A549 (cell line): ENCODE results near the gene KSR1. TPM values are rescaled to one million over a fixed set of nuclear protein-coding genes. Genes with fewer than 3 reads are reported as not detected.
A peak's percentile ranks its signal among the peaks of the same experiment; 100 is the strongest.

Experiments
- ATAC-seq, 2 experiments: fragments of 200-7000 bp in 1 of 2; fragments of >200 bp in 1 of 2; cut with Nextera tagmentation in 1 of 2; cut with Tn5 transposase in 1 of 2; 3 replicates each; pipeline versions ENCODE4 v1.8.0 to v1.9.1; 2018 to 2020; ENCODE audit warnings: mild to moderate bottlenecking in 1 of 2, moderate library complexity in 1 of 2
- CTCF ChIA-PET: fragments of 300-600 bp; sonication (Branson Sonifier 250); formaldehyde crosslinking; extraction: SDS; loops from one replicate; lab custom pipeline; 2021; ENCODE audit warnings: antibody characterized with exemption, inconsistent platforms; lab: Yijun Ruan, JAX
- POLR2A ChIA-PET: fragments of 350-600 bp; formaldehyde crosslinking; extraction: SDS; loops from one replicate; lab custom pipeline; 2021; ENCODE audit warnings: antibody characterized with exemption, inconsistent platforms; lab: Yijun Ruan, JAX
- DNase-seq, 2 experiments: peaks; one replicate each; pipeline versions ENCODE4 v3.0.0 to v3.0.0-alpha.2; 2011 to 2016; ENCODE audit warnings: low read depth in 1 of 2, low spot score in 1 of 2
- FAIRE-seq: peaks from 2 replicates; lab custom pipeline; 2011; peaks lifted over from hg19 to GRCh38; lab: Jason Lieb, UNC
- H3K27ac ChIP-seq, 2 experiments: fragments of >200 bp; sonication (Bioruptor Twin); formaldehyde crosslinking; 3 replicates each; pipeline ENCODE4 v1.5.1; 2016 to 2017
- H3K4me1 ChIP-seq: fragments of >200 bp; sonication (Bioruptor Twin); formaldehyde crosslinking; 3 replicates; pipeline ENCODE4 v1.6.1; 2016
- H3K4me2 ChIP-seq: fragments of >200 bp; sonication (Bioruptor Twin); formaldehyde crosslinking; 3 replicates; pipeline ENCODE4 v1.6.1; 2016
- H3K4me3 ChIP-seq: fragments of >200 bp; sonication (Bioruptor Twin); formaldehyde crosslinking; 3 replicates; pipeline ENCODE4 v1.5.1; 2016
- H3K9me3 ChIP-seq: fragments of >200 bp; sonication (Bioruptor Twin); formaldehyde crosslinking; 3 replicates; pipeline ENCODE4 v1.6.1; 2016
- CEBPB ChIP-seq, 2 experiments: fragments of >200 bp in 1 of 2; sonication (Bioruptor Twin) in 1 of 2; formaldehyde crosslinking in 1 of 2; IDR thresholded peaks; 2 replicates each; pipeline ENCODE4 v1.6.1; 2012 to 2016
- EHF ChIP-seq: fragments of 250-450 bp; sonication (Bioruptor Pico); IDR thresholded peaks from 2 replicates; pipeline ENCODE4 v1.5.0; 2020; ENCODE audit warnings: mild to moderate bottlenecking
- ELK1 ChIP-seq: fragments of 150-350 bp; IDR thresholded peaks from 2 replicates; pipeline ENCODE4 v1.6.1; 2014; ENCODE audit warnings: low read depth, mild to moderate bottlenecking, low read length
- EP300 ChIP-seq, 2 experiments: fragments of >200 bp; sonication (Bioruptor Twin); formaldehyde crosslinking; IDR thresholded peaks; 2 replicates in 1 of 2; 3 replicates in 1 of 2; pipeline ENCODE4 v1.6.1; 2016 to 2017
- ESRRA ChIP-seq: fragments of 150-350 bp; IDR thresholded peaks from 2 replicates; pipeline ENCODE4 v1.6.1; 2014; ENCODE audit warnings: mild to moderate bottlenecking, low read length, borderline replicate concordance
- FOSL2 ChIP-seq, 2 experiments: fragments of 450-650 bp in 1 of 2; fragments of >200 bp in 1 of 2; sonication (Bioruptor Twin) in 1 of 2; formaldehyde crosslinking; IDR thresholded peaks; 2 replicates each; pipeline versions ENCODE4 v1.5.0 to v1.6.1; 2016 to 2020; ENCODE audit warnings: mild to moderate bottlenecking in 1 of 2, moderate library complexity in 1 of 2
- GATA3 ChIP-seq: IDR thresholded peaks from 2 replicates; pipeline ENCODE4 v1.6.1; 2012; ENCODE audit warnings: borderline replicate concordance
- HES2 ChIP-seq: fragments of >200 bp; sonication (Bioruptor Twin); formaldehyde crosslinking; IDR thresholded peaks from 2 replicates; pipeline ENCODE4 v1.6.1; 2016
- JUN ChIP-seq, 2 experiments: fragments of >200 bp; sonication (Bioruptor Twin); formaldehyde crosslinking; IDR thresholded peaks; 2 replicates in 1 of 2; 3 replicates in 1 of 2; pipeline ENCODE4 v1.6.1; 2016 to 2017
- JUNB ChIP-seq: fragments of >200 bp; sonication (Bioruptor Twin); formaldehyde crosslinking; IDR thresholded peaks from 2 replicates; pipeline ENCODE4 v1.6.1; 2016
- KDM1A ChIP-seq: fragments of 200-600 bp; sonication (generic); IDR thresholded peaks from 2 replicates; pipeline ENCODE4 v1.6.1; 2016; ENCODE audit warnings: low read depth, mild to moderate bottlenecking
- NR3C1 ChIP-seq: fragments of >200 bp; sonication (Bioruptor Twin); formaldehyde crosslinking; IDR thresholded peaks from 3 replicates; pipeline ENCODE4 v1.6.1; 2017
- PBX3 ChIP-seq: IDR thresholded peaks from 2 replicates; pipeline ENCODE4 v1.6.1; 2012
- RAD21 ChIP-seq, 2 experiments: fragments of >200 bp in 1 of 2; sonication (Bioruptor Twin) in 1 of 2; formaldehyde crosslinking in 1 of 2; IDR thresholded peaks in 1 of 2; conservative IDR thresholded peaks in 1 of 2; 2 replicates in 1 of 2; 3 replicates in 1 of 2; pipeline ENCODE4 v1.6.1; 2012 to 2018; ENCODE audit warnings: inconsistent platforms in 1 of 2
- RNF2 ChIP-seq: fragments of 200-600 bp; sonication (generic); IDR thresholded peaks from 2 replicates; pipeline ENCODE4 v1.6.1; 2016; ENCODE audit warnings: low read depth, mild to moderate bottlenecking, antibody characterized with exemption, moderate library complexity, borderline replicate concordance
- SMC3 ChIP-seq: fragments of >200 bp; sonication (Bioruptor Twin); formaldehyde crosslinking; IDR thresholded peaks from 3 replicates; pipeline ENCODE4 v1.6.1; 2018; ENCODE audit warnings: inconsistent platforms
- ZC3H11A ChIP-seq: fragments of 450-650 bp; IDR thresholded peaks from 2 replicates; pipeline ENCODE4 v1.6.1; 2014; ENCODE audit warnings: antibody characterized with exemption, mild to moderate bottlenecking
- ZFP36 ChIP-seq: fragments of 450-650 bp; IDR thresholded peaks from 2 replicates; pipeline ENCODE4 v1.6.1; 2014; ENCODE audit warnings: borderline replicate concordance; ENCODE audit not compliant: partially characterized antibody
- ZNF302 ChIP-seq: fragments of 250-450 bp; sonication (Bioruptor Pico); IDR thresholded peaks from 2 replicates; pipeline ENCODE4 v1.9.0; 2021; ENCODE audit warnings: inconsistent platforms, mild to moderate bottlenecking, moderate library complexity
- WGBS: methylation state at CpG from one replicate; pipeline ENCODE4 v1.1.6; 2017; ENCODE audit errors: missing lambda C conversion rate; 5-methylcytosine and 5-hydroxymethylcytosine counted together
- polyA plus RNA-seq, 4 experiments: library from polyadenylated mRNA; depleted of rRNA in 3 of 4; stranded (reverse); fragments of >200 nt; fragmentation: RNase III in 1 of 4; extraction: RNeasy Plus Mini Kit Qiagen cat#74134 plus additional on column Dnase treatment in 1 of 4; gene quantifications; 2 replicates in 3 of 4; 3 replicates in 1 of 4; pipeline ENCODE4 v1.2.3, GENCODE V29; 2011 to 2017
- TF ChIP-seq, protein P1 (sequence below): IDR thresholded peaks from 2 replicates; pipeline ENCODE4 v1.6.1; 2012
- TF ChIP-seq, protein P2 (sequence below): fragments of 250-450 bp; sonication (Bioruptor Pico); IDR thresholded peaks from 2 replicates; pipeline ENCODE4 v1.5.0; 2020; ENCODE audit warnings: low read depth, mild to moderate bottlenecking, moderate library complexity
- TF ChIP-seq, protein P3 (sequence below): fragments of >200 bp; sonication (Bioruptor Twin); formaldehyde crosslinking; IDR thresholded peaks from 3 replicates; pipeline ENCODE4 v1.5.1; 2016

Gene KSR1
- polyA plus RNA-seq, 2 of the 4 experiments (the other 2 are of a cell fraction), result 13.3 to 14.6 TPM

DNA sequence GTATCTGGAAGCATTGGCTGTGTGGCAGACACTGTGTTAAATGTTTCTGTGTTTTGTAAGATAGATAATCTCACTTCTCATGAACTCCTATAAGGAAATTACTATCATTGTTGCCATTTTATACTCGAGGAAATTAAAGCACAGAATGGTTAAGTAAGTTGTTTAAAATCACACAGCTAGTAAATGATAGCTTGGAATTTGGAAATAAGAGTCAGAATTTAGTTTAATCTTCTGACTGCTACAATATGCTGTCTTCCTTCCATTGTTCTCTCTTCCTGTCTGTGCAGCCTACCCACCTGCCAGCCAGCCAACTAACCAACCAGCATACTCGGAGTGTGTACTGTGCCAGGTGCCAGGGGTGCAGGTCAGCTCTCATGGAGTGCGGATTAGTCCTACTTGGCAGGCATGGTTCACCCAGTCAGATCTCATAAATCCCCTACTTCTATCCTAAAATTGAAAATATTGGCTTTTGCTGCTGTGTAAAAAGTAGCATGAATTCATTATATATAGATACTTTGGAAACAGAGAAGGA is 94.8 kb downstream of the KSR1 start:
- TF ChIP-seq KDM1A, result peak; percentile 85; the same call in 1 of the 2 replicates
- no peak for TF ChIP-seq RNF2
- no peak for FAIRE-seq
- H3K4me3 ChIP-seq, result peak overlapping the region; percentile 35
- H3K27ac ChIP-seq, result peak overlapping the region; percentile 91 to 97
- ChIA-PET POLR2A (interaction anchor here (2.4 kb wide), 1 partner anchor 11 kb away, joined by 10 read pairs; no protein-coding TSS in a partner anchor), CTCF (interaction anchor here (0.6 to 14.5 kb wide), 6 partner anchors 13 to 329 kb away, joined by 3 to 140 read pairs (median 4); no protein-coding TSS in a partner anchor)
- H3K4me1 ChIP-seq, result peaks cover 82% of the 10 kb centered on the region
- DNase-seq, result no peak
- no peak for ATAC-seq
- WGBS, result 51% methylated on average over 3 of the region's 3 CpGs
- peak overlapping the region; percentile 83 for H3K4me2 ChIP-seq
- no peaks in the 10 kb centered on the region for H3K9me3 ChIP-seq

DNA sequence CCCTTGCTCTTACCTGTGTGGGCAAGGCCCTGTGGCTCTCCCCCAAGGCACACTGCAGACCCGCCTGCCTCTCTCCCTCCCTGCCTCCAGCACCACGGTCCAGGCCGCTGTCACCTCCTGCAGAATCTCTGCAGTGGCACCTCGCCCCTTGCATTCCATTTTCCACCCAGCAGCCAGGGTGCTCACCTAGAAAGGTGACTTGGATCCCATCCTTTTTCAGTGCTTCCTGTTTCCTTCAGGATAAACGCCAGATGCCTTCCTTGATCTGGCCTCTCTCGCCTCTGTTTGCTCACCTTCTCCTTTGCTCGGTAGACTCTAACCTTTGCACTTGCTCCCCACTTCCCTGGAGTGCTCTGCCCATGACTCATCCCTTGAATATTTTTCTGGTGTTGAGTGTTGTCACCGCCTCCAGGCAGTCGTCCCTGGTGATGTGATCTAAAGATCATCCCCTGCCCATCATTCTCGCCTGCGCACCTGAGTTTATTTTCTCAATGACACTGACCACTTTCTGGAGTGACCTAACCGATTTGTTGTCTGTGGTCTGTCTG is 95.5 kb downstream of the KSR1 start:
- peak overlapping the region; percentile 91 to 97 for H3K27ac ChIP-seq
- peak; percentile 93 for DNase-seq
- H3K4me3 ChIP-seq, result peak overlapping the region; percentile 35
- FAIRE-seq, result peak; percentile 99
- peak; percentile 78 to 89 for ATAC-seq
- peak overlapping the region; percentile 83 for H3K4me2 ChIP-seq
- peaks cover 74% of the 10 kb centered on the region for H3K4me1 ChIP-seq
- TF ChIP-seq FOSL2 (IDR thresholded peaks at IDR 0.05) (peak; percentile 93), FOSL2 (CRISPR knock-in tag; IDR thresholded peaks at IDR 0.05) (peak; percentile 97), ESRRA (peak; percentile 79; the same call in 1 of the 2 replicates), ELK1 (no peak), JUN (IDR thresholded peaks at IDR 0.05) (peak; percentile 43 to 94; a peak in 1 of 5 replicates), EP300 (IDR thresholded peaks at IDR 0.05) (peak; percentile 41 to 60; a peak in 3 of 5 replicates), CEBPB (IDR thresholded peaks at IDR 0.05) (no peak), ZFP36 (peak; percentile 99), PBX3 (peak; percentile 70), JUNB (no peak), HES2 (peak; percentile 33; the same call in 1 of the 2 replicates), ZNF302 (CRISPR knock-in tag) (0 out of 2 replicates have a peak, but pooled peaks have one; percentile 9), NR3C1 (no peak), GATA3 (peak; percentile 67; the same call in 1 of the 2 replicates), SMC3 (peak; percentile 29; the same call in 2 of the 3 replicates), EHF (peak; percentile 61; the same call in 1 of the 2 replicates), ZC3H11A (no peak), RAD21 (conservative IDR thresholded peaks at IDR 0.05 in 1 of 2, IDR thresholded peaks at IDR 0.05 in 1 of 2) (peak in 1 of 2 experiments; percentile 38; a peak in 2 of 5 replicates)
- TF ChIP-seq, protein P1, sequence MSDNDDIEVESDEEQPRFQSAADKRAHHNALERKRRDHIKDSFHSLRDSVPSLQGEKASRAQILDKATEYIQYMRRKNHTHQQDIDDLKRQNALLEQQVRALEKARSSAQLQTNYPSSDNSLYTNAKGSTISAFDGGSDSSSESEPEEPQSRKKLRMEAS, result peak; percentile 51; the same call in 1 of the 2 replicates
- TF ChIP-seq, protein P2, sequence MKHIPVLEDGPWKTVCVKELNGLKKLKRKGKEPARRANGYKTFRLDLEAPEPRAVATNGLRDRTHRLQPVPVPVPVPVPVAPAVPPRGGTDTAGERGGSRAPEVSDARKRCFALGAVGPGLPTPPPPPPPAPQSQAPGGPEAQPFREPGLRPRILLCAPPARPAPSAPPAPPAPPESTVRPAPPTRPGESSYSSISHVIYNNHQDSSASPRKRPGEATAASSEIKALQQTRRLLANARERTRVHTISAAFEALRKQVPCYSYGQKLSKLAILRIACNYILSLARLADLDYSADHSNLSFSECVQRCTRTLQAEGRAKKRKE (CRISPR knock-in tag), result 0 out of 2 replicates have a peak, but pooled peaks have one; percentile 2
- TF ChIP-seq, protein P3, sequence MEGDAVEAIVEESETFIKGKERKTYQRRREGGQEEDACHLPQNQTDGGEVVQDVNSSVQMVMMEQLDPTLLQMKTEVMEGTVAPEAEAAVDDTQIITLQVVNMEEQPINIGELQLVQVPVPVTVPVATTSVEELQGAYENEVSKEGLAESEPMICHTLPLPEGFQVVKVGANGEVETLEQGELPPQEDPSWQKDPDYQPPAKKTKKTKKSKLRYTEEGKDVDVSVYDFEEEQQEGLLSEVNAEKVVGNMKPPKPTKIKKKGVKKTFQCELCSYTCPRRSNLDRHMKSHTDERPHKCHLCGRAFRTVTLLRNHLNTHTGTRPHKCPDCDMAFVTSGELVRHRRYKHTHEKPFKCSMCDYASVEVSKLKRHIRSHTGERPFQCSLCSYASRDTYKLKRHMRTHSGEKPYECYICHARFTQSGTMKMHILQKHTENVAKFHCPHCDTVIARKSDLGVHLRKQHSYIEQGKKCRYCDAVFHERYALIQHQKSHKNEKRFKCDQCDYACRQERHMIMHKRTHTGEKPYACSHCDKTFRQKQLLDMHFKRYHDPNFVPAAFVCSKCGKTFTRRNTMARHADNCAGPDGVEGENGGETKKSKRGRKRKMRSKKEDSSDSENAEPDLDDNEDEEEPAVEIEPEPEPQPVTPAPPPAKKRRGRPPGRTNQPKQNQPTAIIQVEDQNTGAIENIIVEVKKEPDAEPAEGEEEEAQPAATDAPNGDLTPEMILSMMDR, result 0 out of 3 replicates have a peak, but pooled peaks have one; percentile 5
- H3K9me3 ChIP-seq, result no peaks in the 10 kb centered on the region
- WGBS, result 2% methylated on average over 12 of the region's 12 CpGs
- ChIA-PET POLR2A (interaction anchor here (1.7 kb wide), 1 partner anchor 11 kb away, joined by 8 read pairs; no protein-coding TSS in a partner anchor), CTCF (interaction anchor here (1.4 to 14.5 kb wide), 9 partner anchors 11 to 77 kb away, joined by 4 to 140 read pairs (median 7); no protein-coding TSS in a partner anchor)
